Measurements from ENCODE around the gene THOP1. TPM values are rescaled to one million over a fixed set of nuclear protein-coding genes. Genes with fewer than 3 reads are reported as not detected.

The THOP1 gene
- total RNA-seq, 4 donors from 2014 or later = 10.4 to 23.2 (median 21.5) TPM

Other genes with a start within 250 kb of the THOP1 start
- 1 to 10 TPM in 2 of 4 donors, under 1 TPM in 2; 0.16 to 3.6 (median 0.82) TPM for gene GNG7, start 82.8 kb upstream of the THOP1 start, total RNA-seq
- gene DIRAS1, start 64.1 kb upstream of the THOP1 start, total RNA-seq = under 1 TPM in 3 of 4 donors, not detected in 1; 0.16 to 0.85 (median 0.44) TPM
- 10 to 100 TPM; 15.2 to 25.4 (median 21.3) TPM for gene SLC39A3, start 45.5 kb upstream of the THOP1 start, total RNA-seq
- 10 to 100 TPM; 14.8 to 43.1 (median 24.2) TPM for gene SGTA, start 2.2 kb upstream of the THOP1 start, total RNA-seq
- 1 to 10 TPM; 2.4 to 7.0 (median 3.0) TPM for gene ZNF554, start 34.4 kb downstream of the THOP1 start, total RNA-seq
- gene ZNF555, start 56.0 kb downstream of the THOP1 start, total RNA-seq = 1 to 10 TPM; 4.1 to 8.5 (median 6.1) TPM
- gene ZNF556, start 81.8 kb downstream of the THOP1 start, total RNA-seq = not detected
- gene ZNF57, start 115.4 kb downstream of the THOP1 start, total RNA-seq = 1 to 10 TPM; 2.9 to 5.5 (median 3.5) TPM
- 1 to 10 TPM; 2.1 to 6.0 (median 3.1) TPM for gene ZNF77, start 159.5 kb downstream of the THOP1 start, total RNA-seq
- 1 to 10 TPM in 1 of 4 donors, not detected in 3; 1.8 TPM for gene TLE6, start 192.1 kb downstream of the THOP1 start, total RNA-seq
- 10 to 100 TPM in 2 of 4 donors, 1 to 10 TPM in 2; 6.5 to 29.7 (median 16.3) TPM for gene TLE2, start 243.8 kb downstream of the THOP1 start, total RNA-seq

All from subcutaneous adipose tissue (tissue), 4 donors.